Parathyroid adenoma (tissue), 2 donors: ENCODE results near the gene ZNF70.

ENCODE experiments used
- H2AFZ ChIP-seq: fragments of 300-600 bp; sonication (generic); one replicate; pipeline ENCODE4 v1.7.0; 2017; ENCODE audit warnings: antibody characterized with exemption, mild to moderate bottlenecking
- H3K27ac ChIP-seq: fragments of 300-600 bp; sonication (generic); one replicate; pipeline ENCODE4 v1.7.0; 2017
- H3K27me3 ChIP-seq: fragments of 300-600 bp; sonication (generic); one replicate; pipeline ENCODE4 v1.7.0; 2017; ENCODE audit warnings: low read length; ENCODE audit not compliant: control insufficient read depth, insufficient read depth
- H3K36me3 ChIP-seq: fragments of 300-600 bp; sonication (generic); one replicate; pipeline ENCODE4 v1.7.0; 2017; ENCODE audit warnings: low read length; ENCODE audit not compliant: control insufficient read depth, insufficient read depth
- H3K4me1 ChIP-seq: fragments of 300-600 bp; sonication (generic); one replicate; pipeline ENCODE4 v1.7.0; 2017; ENCODE audit warnings: control low read depth
- H3K4me2 ChIP-seq: fragments of 300-600 bp; sonication (generic); one replicate; pipeline ENCODE4 v1.7.0; 2017; ENCODE audit warnings: low read length
- H3K4me3 ChIP-seq: fragments of 300-600 bp; sonication (generic); one replicate; pipeline ENCODE4 v1.7.0; 2017; ENCODE audit warnings: low read depth, low read length
- H3K79me2 ChIP-seq: fragments of 300-600 bp; sonication (generic); one replicate; pipeline ENCODE4 v1.7.0; 2017; ENCODE audit warnings: control low read depth
- H3K9ac ChIP-seq: fragments of 300-600 bp; sonication (generic); one replicate; pipeline ENCODE4 v1.7.0; 2017; ENCODE audit warnings: mild to moderate bottlenecking
- H3K9me3 ChIP-seq: fragments of 300-600 bp; sonication (generic); one replicate; pipeline ENCODE4 v1.7.0; 2017; ENCODE audit warnings: low read length; ENCODE audit not compliant: control insufficient read depth
- CTCF ChIP-seq: fragments of 300-600 bp; sonication (generic); IDR thresholded peaks from one replicate; pipeline ENCODE4 v1.7.0; 2017; ENCODE audit warnings: antibody characterized with exemption, mild to moderate bottlenecking
- donor health status: primary hyperparathyroidism.

Gene ZNF70

GRCh38 chr22:23760056-23760455 is 9.1 kb upstream of the ZNF70 start:
- H3K36me3 ChIP-seq = no peaks in the 10 kb centered on the region
- H3K4me1 ChIP-seq = no peaks in the 10 kb centered on the region
- no peaks in the 10 kb centered on the region for H3K79me2 ChIP-seq
- H3K4me3 ChIP-seq = no peak overlapping the region
- no peaks in the 10 kb centered on the region for H3K9me3 ChIP-seq
- H3K27me3 ChIP-seq = no peaks in the 10 kb centered on the region
- H3K27ac ChIP-seq = no peak overlapping the region
- no peak overlapping the region for H3K9ac ChIP-seq
- H2AFZ ChIP-seq = no peak overlapping the region
- no peak for TF ChIP-seq CTCF
- H3K4me2 ChIP-seq = no peak overlapping the region

DNA sequence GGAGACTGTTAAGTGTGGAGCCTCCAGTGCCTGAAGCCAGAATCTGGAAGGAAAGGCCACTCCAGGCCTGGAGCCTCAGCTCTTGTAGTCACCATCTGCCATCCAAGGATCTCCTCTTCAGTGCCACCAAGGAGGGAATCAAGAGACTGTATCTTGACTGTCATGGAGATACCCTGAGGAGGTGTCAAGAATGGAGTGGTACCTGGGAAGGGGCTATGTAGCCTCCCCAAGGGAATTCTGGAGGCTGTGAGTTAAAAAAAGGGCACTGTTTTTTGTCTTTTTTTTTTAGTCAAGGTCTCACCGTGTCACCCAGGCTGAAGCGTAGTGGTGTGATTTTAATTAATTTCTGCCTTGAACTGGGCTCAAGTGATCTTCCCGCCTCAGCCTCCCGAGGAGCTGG is 8.7 kb upstream of the ZNF70 start:
- Histone ChIP-seq H3K79me2 (no peaks in the 10 kb centered on the region), H3K27me3 (no peaks in the 10 kb centered on the region), H3K4me2 (no peak overlapping the region), H2AFZ (no peak overlapping the region), H3K36me3 (no peaks in the 10 kb centered on the region), H3K27ac (no peak overlapping the region), H3K4me1 (no peaks in the 10 kb centered on the region), H3K4me3 (no peak overlapping the region), H3K9me3 (no peaks in the 10 kb centered on the region), H3K9ac (no peak overlapping the region)
- no peak for TF ChIP-seq CTCF

DNA sequence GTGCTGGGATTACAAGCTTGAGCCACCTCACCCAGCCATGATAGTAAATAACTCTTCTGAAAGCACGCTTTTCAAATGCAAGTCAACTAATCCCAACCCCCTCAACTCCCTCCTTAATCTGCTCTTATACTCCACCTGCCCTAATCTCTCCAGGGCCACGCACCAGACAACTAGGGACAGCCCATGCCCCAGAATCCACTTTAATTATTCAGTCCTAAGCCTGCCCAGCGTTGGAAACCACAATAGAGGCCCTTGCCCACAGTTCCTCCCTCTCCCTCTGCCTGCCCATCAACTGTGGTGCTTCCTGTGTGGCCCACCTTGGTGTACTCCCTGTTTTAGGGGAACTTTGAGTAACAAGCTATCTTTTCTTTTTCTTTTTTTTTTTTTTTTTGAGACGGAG is 6.0 kb upstream of the ZNF70 start:
- no peak for TF ChIP-seq CTCF
- no peak overlapping the region for H3K9ac ChIP-seq
- H3K79me2 ChIP-seq = no peaks in the 10 kb centered on the region
- no peaks in the 10 kb centered on the region for H3K9me3 ChIP-seq
- no peak overlapping the region for H3K4me2 ChIP-seq
- H3K27ac ChIP-seq = no peak overlapping the region
- no peaks in the 10 kb centered on the region for H3K36me3 ChIP-seq
- H2AFZ ChIP-seq = no peak overlapping the region
- H3K4me1 ChIP-seq = no peaks in the 10 kb centered on the region
- H3K27me3 ChIP-seq = no peaks in the 10 kb centered on the region
- H3K4me3 ChIP-seq = no peak overlapping the region

DNA sequence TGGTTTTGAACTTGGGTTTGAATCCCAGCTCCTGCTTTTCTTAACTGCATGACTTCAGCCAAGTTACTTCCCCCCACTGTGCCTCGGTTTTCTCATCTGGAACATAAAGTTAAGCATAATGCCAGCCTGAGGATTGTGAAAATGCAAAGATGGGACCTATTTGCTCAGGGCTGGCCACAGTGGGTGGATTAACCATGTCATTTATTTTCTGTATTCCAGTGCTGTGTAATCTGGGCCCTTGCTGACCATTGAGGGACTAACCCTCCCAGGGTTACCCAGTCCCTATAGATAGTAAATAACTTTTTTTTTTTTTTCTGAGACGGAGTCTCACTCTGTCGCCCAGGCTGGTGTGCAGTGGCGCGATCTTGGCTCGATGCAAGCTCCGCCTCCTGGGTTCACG is 4.8 kb upstream of the ZNF70 start:
- no peaks in the 10 kb centered on the region for H3K36me3 ChIP-seq
- no peaks in the 10 kb centered on the region for H3K79me2 ChIP-seq
- H3K27me3 ChIP-seq = no peaks in the 10 kb centered on the region
- no peak for TF ChIP-seq CTCF
- no peak overlapping the region for H3K4me3 ChIP-seq
- no peak overlapping the region for H3K4me2 ChIP-seq
- H3K4me1 ChIP-seq = no peaks in the 10 kb centered on the region
- no peak overlapping the region for H2AFZ ChIP-seq
- no peak overlapping the region for H3K9ac ChIP-seq
- no peak overlapping the region for H3K27ac ChIP-seq
- no peaks in the 10 kb centered on the region for H3K9me3 ChIP-seq

DNA sequence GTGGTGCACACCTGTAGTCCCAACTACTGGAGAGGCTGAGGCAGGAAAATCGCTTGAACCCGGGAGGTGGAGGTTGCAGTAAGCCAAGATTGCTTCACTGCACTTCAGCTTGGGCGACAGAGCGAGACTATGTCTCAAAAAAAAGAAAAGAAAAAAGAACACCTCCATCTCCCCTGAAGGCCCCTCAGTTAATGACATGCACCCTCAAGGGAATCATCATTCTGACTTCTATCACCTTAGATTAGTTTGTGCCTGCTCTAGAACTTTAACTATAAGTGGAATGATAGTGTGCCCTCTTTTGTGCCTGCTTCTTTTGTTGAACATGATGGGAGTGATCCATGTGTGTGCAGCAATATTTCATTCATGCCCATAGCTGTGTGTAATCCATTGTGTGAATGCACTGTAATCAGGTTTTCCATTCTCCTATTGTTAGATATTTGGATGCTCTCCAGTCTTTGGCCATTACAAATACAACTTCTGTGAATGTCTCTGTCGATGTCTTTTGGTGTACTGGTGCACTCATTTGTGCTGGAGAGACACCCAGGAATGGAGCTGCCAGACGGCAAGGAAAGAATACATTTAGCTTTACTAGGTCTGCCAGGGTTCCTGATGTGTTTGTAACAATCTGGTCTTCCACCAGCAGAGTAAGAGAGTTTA is 4.2 kb upstream of the ZNF70 start:
- no peak overlapping the region for H2AFZ ChIP-seq
- H3K27me3 ChIP-seq = no peaks in the 10 kb centered on the region
- no peak for TF ChIP-seq CTCF
- no peaks in the 10 kb centered on the region for H3K9me3 ChIP-seq
- no peaks in the 10 kb centered on the region for H3K79me2 ChIP-seq
- no peak overlapping the region for H3K4me3 ChIP-seq
- H3K27ac ChIP-seq = no peak overlapping the region
- H3K4me2 ChIP-seq = no peak overlapping the region
- no peaks in the 10 kb centered on the region for H3K36me3 ChIP-seq
- H3K4me1 ChIP-seq = no peaks in the 10 kb centered on the region
- H3K9ac ChIP-seq = no peak overlapping the region
